ENCODE data around the gene DDIAS.

DNA sequence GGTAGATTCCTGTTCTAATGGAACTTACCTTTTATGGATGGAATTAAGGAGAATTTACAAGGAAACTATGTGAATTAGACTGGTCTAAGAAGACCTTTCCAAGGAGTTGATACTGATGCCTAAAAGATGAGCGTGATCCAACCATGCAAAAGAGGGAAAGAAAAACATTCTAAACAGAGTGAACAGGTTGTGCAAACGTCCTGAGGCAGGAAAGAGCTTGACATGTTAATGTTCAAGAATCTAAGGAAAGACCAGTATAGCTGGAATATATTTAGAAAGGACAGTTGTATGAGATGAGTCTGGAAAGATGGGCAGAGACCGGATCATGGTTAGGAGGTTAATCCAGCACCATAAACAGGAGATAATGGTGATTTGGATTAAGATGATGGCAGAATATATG, 1.3 kb downstream of the DDIAS start:
- no peak for TF ChIP-seq POLR2AphosphoS5 (IDR thresholded peaks at IDR 0.05)
- TF ChIP-seq, protein P1, sequence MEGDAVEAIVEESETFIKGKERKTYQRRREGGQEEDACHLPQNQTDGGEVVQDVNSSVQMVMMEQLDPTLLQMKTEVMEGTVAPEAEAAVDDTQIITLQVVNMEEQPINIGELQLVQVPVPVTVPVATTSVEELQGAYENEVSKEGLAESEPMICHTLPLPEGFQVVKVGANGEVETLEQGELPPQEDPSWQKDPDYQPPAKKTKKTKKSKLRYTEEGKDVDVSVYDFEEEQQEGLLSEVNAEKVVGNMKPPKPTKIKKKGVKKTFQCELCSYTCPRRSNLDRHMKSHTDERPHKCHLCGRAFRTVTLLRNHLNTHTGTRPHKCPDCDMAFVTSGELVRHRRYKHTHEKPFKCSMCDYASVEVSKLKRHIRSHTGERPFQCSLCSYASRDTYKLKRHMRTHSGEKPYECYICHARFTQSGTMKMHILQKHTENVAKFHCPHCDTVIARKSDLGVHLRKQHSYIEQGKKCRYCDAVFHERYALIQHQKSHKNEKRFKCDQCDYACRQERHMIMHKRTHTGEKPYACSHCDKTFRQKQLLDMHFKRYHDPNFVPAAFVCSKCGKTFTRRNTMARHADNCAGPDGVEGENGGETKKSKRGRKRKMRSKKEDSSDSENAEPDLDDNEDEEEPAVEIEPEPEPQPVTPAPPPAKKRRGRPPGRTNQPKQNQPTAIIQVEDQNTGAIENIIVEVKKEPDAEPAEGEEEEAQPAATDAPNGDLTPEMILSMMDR (IDR thresholded peaks at IDR 0.05 in 8 of 11, conservative IDR thresholded peaks at IDR 0.05 in 3 of 11) = no peak
